Kidney (tissue), 14 donors: ENCODE measurements around the gene EML5. TPM values are rescaled to one million over a fixed set of nuclear protein-coding genes. Genes with fewer than 3 reads are reported as not detected.
A peak's percentile ranks its signal among the peaks of the same experiment; 100 is the strongest.

ENCODE experiments used
- DNase-seq, 5 donors: peaks; one replicate each; pipeline ENCODE4 v3.0.0-alpha.2; 2013 to 2020
- FAIRE-seq: peaks from 2 replicates; lab custom pipeline; 2012; peaks lifted over from hg19 to GRCh38; lab: Jason Lieb, UNC
- H3K27ac ChIP-seq, 2 donors: one replicate each; pipeline ENCODE4 v1.7.0; 2013; ENCODE audit warnings: low read depth in 2 of 2, low read length in 2 of 2, inconsistent platforms in 1 of 2
- H3K27me3 ChIP-seq: one replicate; pipeline ENCODE4 v1.7.1; 2013; ENCODE audit warnings: low read length, inconsistent platforms; ENCODE audit not compliant: control insufficient read depth, insufficient read depth
- H3K36me3 ChIP-seq, 3 donors: one replicate each; pipeline versions ENCODE4 v1.7.0 to v1.7.1; 2013; ENCODE audit warnings: low read length in 3 of 3, control low read depth in 1 of 3, inconsistent platforms in 1 of 3; ENCODE audit not compliant: insufficient read depth in 3 of 3, control insufficient read depth in 2 of 3
- H3K4me1 ChIP-seq, 3 donors: one replicate each; pipeline versions ENCODE4 v1.7.0 to v1.7.1; 2013; ENCODE audit warnings: low read length in 3 of 3, inconsistent platforms in 1 of 3, low read depth in 1 of 3; ENCODE audit not compliant: control insufficient read depth in 2 of 3, insufficient read depth in 2 of 3
- H3K4me3 ChIP-seq, 3 donors: one replicate each; pipeline versions ENCODE4 v1.7.0 to v1.8.1; 2013; ENCODE audit warnings: low read length in 3 of 3, control low read depth in 1 of 3, inconsistent platforms in 1 of 3
- H3K9ac ChIP-seq, 3 donors: one replicate each; pipeline versions ENCODE4 v1.7.0 to v1.7.1; 2013; ENCODE audit warnings: low read length in 3 of 3, control low read depth in 1 of 3, inconsistent platforms in 1 of 3
- H3K9me3 ChIP-seq, 3 donors: one replicate each; pipeline versions ENCODE4 v1.7.0 to v1.7.1; 2013; ENCODE audit warnings: low read length in 3 of 3, control low read depth in 1 of 3, inconsistent platforms in 1 of 3; ENCODE audit not compliant: control insufficient read depth in 2 of 3, insufficient read depth in 1 of 3
- intact Hi-C: fragments of 100-400 bp; cut with DNase I; formaldehyde crosslinking; loops from one replicate; pipeline ENCODE4 v1.11.1; 2022
- polyA plus RNA-seq: library from polyadenylated mRNA; stranded (reverse); fragments of 350-450 nt; fragmentation: Illumina TruSeq; extraction: RNeasy Lipid Tissue Mini Kit (QIAGEN cat#74804); gene quantifications from one replicate; pipeline ENCODE4 v1.2.3, GENCODE V29; 2014; ENCODE audit warnings: low read depth, low replicate concordance; ENCODE audit not compliant: insufficient read depth
- total RNA-seq: library from RNA; stranded (reverse); fragmentation: NEBNext Ultra II Directional; extraction: Animal tissue kit (Norgen Biotek cat#: 25700); gene quantifications from one replicate; pipeline ENCODE4 v1.2.1, GENCODE V29; 2021
- TF ChIP-seq, protein P1 (sequence below): IDR thresholded peaks from 3 replicates; pipeline ENCODE4 v1.5.1; 2012; ENCODE audit warnings: mild to moderate bottlenecking, moderate library complexity, borderline replicate concordance; ENCODE audit not compliant: insufficient read depth; ENCODE audit errors: extremely low read depth
- donor health status: control.
- donor health status: control.
- donor health status: control.
- donor health status: control.
- donor health status: control.
- donor health status: DM: yes; HTN: yes; CAD: no.
- donor health status: Normal renal cell carcinoma (clear cell type).

Gene EML5
- total and polyA plus RNA-seq, 2 donors from 2014 or later, result 0.26 to 2.8 TPM

DNA sequence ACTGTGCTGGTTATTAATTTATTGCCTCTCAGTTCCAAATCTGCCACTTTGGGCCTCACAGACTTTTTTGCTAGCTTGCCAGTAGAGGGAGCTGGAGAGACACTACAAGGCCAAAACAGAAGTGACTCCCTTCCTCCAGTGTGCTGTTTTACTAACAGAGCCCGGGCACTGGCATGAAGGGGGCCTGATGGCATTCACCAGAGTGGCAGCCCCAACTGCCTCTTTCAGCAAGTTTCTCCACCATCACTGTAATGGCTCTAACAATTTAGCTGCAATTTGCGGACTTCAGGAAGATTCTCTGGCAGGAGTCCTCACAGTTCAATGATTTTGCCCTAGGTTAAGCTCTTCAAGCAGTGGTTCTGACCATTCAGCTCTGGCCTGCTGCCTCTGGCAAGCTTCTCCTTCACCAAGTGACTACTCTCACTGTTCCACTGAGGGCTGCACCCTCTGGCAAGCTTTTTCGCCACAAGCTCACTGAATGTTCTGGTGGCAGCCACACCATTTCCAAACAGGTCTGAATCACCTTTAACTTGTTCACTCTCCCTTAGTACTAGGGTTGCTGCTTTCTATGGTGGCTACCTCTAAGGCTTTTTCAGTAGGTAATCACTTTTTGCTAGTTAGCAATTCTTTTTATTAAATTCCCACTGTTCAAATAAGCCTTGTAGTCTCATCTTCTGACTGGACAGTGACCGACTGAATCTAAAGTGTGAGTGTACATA is 125.0 kb downstream of the EML5 start:
- no peak overlapping the region for H3K4me3 ChIP-seq
- TF ChIP-seq, protein P1, sequence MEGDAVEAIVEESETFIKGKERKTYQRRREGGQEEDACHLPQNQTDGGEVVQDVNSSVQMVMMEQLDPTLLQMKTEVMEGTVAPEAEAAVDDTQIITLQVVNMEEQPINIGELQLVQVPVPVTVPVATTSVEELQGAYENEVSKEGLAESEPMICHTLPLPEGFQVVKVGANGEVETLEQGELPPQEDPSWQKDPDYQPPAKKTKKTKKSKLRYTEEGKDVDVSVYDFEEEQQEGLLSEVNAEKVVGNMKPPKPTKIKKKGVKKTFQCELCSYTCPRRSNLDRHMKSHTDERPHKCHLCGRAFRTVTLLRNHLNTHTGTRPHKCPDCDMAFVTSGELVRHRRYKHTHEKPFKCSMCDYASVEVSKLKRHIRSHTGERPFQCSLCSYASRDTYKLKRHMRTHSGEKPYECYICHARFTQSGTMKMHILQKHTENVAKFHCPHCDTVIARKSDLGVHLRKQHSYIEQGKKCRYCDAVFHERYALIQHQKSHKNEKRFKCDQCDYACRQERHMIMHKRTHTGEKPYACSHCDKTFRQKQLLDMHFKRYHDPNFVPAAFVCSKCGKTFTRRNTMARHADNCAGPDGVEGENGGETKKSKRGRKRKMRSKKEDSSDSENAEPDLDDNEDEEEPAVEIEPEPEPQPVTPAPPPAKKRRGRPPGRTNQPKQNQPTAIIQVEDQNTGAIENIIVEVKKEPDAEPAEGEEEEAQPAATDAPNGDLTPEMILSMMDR, result peak; percentile 80
- H3K36me3 ChIP-seq, result no peaks in the 10 kb centered on the region
- DNase-seq (peak in 4 of 5 donors; percentile 48 to 92 (median 70)), FAIRE-seq (no peak)
- H3K27me3 ChIP-seq, result no peaks in the 10 kb centered on the region
- no peak overlapping the region for H3K27ac ChIP-seq
- intact Hi-C loops, result no loop called here
- H3K9me3 ChIP-seq, result no peaks in the 10 kb centered on the region
- H3K9ac ChIP-seq, result no peak overlapping the region
- peaks cover 0 to 5% (median 0%) of the 10 kb centered on the region in 3 donors for H3K4me1 ChIP-seq

GRCh38 chr14:88660056-88660455 is 132.7 kb downstream of the EML5 start:
- intact Hi-C loops, result no loop called here
- H3K9ac ChIP-seq, result no peak overlapping the region
- TF ChIP-seq, protein P1, result no peak
- H3K9me3 ChIP-seq, result no peaks in the 10 kb centered on the region
- no peaks in the 10 kb centered on the region for H3K4me1 ChIP-seq
- no peak overlapping the region for H3K27ac ChIP-seq
- H3K27me3 ChIP-seq, result no peaks in the 10 kb centered on the region
- FAIRE-seq, result no peak
- DNase-seq, result no peak
- H3K36me3 ChIP-seq, result no peaks in the 10 kb centered on the region
- H3K4me3 ChIP-seq, result no peak overlapping the region

GRCh38 chr14:88639221-88639620 is 153.5 kb downstream of the EML5 start:
- Histone ChIP-seq H3K4me3 (no peak overlapping the region), H3K9me3 (peaks cover 0 to 6% (median 0%) of the 10 kb centered on the region in 3 donors), H3K9ac (no peak overlapping the region), H3K27me3 (no peaks in the 10 kb centered on the region), H3K4me1 (no peaks in the 10 kb centered on the region), H3K36me3 (no peaks in the 10 kb centered on the region), H3K27ac (no peak overlapping the region)
- DNase-seq, result no peak
- FAIRE-seq, result no peak
- intact Hi-C loops, result no loop called here
- TF ChIP-seq, protein P1, result no peak
